ENCODE results near the gene RTEL1.

RTEL1 gene

GRCh38 chr20:63690898-63691710, 33.0 kb downstream of the RTEL1 start:
- no peak for DNase-seq

GRCh38 chr20:63691711-63692435, 33.8 kb downstream of the RTEL1 start:
- no peak for DNase-seq

DNA sequence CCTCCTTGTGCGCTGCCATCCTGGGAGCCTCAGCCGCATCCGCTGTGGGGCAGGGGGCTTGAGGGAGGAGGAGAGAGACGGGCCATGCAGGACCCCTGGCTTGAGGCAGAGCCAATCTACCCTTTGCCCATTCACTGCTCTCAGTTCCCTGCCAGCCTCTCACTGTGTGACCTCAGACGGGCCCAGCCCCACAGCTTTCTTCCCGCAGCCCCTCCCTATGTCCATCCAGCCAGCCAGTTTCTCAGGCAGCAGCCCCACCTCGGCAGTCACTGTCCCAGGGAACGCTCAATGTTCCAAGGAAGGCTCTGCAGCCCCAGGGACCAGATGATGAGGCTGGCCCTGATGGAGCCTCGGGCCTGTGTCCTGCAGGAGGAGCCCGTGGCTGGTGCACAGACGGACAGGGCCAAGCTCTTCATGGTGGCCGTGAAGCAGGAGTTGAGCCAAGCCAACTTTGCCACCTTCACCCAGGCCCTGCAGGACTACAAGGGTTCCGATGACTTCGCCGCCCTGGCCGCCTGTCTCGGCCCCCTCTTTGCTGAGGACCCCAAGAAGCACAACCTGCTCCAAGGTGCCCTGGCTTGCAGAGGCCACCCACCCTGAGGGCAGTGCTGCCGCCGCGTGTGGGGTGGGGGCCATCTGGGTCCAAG, 34.4 kb downstream of the RTEL1 start:
- DNase-seq, result no peak

- DNase-seq, result no peak
These were observed 35.1 kb downstream of the RTEL1 start for GRCh38 chr20:63693083-63693732.

- DNase-seq, result no peak
These were observed 35.8 kb downstream of the RTEL1 start for GRCh38 chr20:63693733-63694583.

- no peak for DNase-seq
These were observed 36.7 kb downstream of the RTEL1 start for GRCh38 chr20:63694584-63695423.

DNA sequence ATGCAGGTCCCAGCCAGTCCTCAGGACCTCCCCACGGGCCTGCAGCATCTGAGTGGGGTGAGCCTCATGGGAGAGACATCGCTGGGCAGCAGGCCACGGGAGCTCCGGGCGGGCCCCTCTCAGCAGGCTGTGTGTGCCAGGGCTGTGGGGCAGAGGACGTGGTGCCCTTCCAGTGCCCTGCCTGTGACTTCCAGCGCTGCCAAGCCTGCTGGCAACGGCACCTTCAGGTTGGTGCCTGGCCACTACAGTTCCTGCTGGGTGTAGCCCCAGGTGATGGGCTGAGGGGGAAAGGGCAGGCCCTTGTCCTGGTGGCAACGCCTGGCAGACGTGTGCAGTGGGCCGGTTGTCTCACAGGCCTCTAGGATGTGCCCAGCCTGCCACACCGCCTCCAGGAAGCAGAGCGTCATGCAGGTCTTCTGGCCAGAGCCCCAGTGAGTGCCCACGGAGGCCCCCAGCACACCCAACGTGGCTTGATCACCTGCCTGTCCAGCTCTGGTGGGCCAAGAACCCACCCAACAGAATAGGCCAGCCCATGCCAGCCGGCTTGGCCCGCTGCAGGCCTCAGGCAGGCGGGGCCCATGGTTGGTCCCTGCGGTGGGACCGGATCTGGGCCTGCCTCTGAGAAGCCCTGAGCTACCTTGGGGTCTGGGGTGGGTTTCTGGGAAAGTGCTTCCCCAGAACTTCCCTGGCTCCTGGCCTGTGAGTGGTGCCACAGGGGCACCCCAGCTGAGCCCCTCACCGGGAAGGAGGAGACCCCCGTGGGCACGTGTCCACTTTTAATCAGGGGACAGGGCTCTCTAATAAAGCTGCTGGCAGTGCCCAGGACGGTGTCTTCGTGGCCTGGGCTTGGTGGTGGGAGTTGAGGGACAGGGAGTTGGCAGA, 37.6 kb downstream of the RTEL1 start:
- DNase-seq, result no peak

DNA sequence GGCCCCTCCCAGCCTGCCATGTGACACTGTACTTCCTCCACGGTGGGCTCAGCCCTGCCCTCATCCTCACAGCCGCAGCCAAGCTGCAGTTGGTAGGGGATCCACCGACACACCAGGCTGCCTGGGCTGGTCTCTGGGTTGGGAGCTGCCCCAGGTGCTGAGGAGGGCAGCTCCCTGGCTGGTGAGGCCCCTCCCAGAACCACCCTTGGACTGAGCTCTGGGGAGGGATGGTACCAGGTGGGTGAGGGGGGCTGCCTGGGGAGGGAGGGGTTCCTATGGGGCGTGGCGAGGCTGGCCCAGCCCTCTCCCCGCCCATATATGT, 38.2 kb downstream of the RTEL1 start:
- DNase-seq, result no peak

GRCh38 chr20:63696628-63697356, 38.7 kb downstream of the RTEL1 start, which contains the start of gene TNFRSF6B:
Gene TNFRSF6B (plus strand): TSS chr20:63696652. CDS start chr20:63696768, 116 bp downstream.
- DNase-seq, result no peak

DNA sequence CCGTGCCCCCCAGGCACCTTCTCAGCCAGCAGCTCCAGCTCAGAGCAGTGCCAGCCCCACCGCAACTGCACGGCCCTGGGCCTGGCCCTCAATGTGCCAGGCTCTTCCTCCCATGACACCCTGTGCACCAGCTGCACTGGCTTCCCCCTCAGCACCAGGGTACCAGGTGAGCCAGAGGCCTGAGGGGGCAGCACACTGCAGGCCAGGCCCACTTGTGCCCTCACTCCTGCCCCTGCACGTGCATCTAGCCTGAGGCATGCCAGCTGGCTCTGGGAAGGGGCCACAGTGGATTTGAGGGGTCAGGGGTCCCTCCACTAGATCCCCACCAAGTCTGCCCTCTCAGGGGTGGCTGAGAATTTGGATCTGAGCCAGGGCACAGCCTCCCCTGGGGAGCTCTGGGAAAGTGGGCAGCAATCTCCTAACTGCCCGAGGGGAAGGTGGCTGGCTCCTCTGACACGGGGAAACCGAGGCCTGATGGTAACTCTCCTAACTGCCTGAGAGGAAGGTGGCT, 39.3 kb downstream of the RTEL1 start:
- no peak for DNase-seq

DNA sequence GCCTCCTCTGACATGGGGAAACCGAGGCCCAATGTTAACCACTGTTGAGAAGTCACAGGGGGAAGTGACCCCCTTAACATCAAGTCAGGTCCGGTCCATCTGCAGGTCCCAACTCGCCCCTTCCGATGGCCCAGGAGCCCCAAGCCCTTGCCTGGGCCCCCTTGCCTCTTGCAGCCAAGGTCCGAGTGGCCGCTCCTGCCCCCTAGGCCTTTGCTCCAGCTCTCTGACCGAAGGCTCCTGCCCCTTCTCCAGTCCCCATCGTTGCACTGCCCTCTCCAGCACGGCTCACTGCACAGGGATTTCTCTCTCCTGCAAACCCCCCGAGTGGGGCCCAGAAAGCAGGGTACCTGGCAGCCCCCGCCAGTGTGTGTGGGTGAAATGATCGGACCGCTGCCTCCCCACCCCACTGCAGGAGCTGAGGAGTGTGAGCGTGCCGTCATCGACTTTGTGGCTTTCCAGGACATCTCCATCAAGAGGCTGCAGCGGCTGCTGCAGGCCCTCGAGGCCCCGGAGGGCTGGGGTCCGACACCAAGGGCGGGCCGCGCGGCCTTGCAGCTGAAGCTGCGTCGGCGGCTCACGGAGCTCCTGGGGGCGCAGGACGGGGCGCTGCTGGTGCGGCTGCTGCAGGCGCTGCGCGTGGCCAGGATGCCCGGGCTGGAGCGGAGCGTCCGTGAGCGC, 39.9 kb downstream of the RTEL1 start:
- DNase-seq, result no peak

DNA sequence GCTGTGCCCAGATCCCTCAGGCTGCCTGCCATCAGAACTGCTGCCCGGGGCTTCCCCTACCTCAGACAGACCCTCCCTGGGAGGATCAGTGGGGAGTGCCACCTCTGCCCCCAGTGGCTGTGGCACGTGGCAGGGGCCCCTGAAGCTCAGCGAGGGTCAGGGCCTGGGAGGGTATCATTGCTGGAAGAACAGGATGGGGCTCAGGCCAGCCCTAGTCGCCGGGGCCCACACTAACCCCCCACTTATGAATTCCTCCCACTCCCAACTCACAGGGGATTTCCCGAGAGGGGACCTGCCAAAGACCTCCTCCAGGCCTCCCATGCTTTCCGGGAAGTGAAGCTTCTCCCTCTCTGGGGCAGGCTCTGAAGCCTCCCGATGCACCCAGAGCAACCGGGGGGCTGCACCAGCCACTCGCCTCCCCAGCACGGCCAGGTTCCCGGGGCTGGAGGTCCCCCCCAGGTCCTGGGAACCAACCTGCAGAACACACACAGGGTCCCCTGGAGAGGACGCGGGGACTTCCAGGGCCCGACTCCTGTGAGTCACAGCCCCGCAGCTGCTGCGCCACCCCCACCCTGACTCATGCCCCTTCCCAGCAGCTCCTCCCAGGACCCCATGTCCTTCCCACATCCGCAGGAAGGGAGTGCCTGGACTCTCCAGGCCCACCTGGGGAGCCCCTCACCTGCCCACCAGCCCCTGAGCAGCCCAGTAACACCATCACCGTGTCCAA, 40.8 kb downstream of the RTEL1 start:
- DNase-seq, result no peak

DNA sequence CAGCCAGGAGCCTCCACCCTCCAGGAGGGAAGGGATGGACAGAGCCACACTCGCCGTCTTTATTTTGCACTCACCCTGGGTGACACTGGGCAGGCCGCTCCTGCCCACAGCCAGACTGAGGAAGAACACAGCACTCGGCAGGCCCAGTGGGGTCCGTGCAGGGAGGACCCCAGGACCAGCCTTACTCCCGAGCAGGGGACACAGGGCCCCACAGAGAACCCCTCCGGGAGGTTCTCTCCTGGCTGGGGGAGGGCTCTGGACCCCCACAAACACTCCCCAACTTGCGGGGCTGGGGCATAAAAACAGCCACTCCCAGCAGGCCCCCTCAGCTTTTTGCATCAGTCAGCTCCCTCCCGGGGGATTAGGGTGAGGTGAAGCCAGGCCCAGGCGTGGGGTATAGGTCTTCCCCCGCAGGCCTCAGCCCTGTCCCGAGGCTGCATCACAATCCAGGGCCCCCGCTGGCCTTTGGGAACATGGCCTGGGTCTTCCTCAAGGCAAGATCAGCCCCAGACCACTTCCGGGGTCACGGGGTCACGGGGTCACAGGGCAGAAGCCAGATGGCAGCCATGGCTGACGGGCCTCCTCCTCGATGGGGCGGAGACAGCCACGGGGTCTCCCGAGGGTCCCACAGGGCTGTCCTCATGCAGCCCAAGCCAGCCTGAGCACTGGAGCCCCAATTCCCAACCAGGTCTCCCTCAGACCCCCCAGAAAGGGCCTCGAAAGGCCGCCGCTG, 41.5 kb downstream of the RTEL1 start:
- no peak for DNase-seq

DNA sequence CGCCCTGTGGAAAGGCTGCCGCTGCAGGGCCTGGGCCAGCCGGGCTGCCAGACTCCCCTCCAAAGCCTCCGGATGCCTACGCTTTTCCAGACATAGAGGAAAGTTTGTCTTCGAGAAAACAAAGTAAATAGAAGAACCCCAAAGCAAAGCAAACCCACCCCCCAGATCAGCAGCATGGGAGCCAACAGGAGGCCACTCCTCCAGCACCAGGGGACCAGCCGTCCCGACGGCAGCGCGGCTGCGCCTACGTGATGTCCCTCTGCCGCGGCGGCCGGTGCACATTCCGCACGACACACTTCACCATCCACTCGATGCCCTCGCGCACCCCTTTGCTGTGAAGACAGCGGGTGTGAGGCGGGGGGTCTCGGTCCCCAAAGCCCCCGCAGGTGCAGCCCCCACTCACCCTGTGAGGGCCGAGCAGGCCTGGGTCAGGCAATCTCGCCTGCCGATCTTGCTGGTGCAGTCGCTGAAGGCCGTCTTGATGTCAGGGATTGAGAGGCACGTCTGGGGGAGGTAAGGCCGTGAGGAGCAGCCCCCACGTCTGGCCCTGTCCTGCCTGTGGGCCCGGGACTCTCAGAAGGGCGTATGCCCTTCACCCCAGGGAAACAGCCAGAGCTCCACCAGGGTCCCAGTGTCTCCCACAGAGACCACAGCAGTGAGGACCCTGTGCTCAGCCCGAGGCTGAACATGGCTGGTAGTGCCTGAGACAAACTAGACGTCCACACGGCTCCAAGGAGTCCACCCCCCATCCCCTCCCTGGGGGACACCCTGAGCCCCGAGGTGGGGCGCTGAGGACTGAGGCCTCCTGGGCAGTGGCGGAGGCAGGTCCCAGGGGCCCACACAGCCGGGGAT, 42.3 kb downstream of the RTEL1 start:
- no peak for DNase-seq

GRCh38 chr20:63701051-63701328, 42.9 kb downstream of the RTEL1 start:
- no peak for DNase-seq

GRCh38 chr20:63701329-63702035, 43.4 kb downstream of the RTEL1 start:
- no peak for DNase-seq
